Tibial artery (tissue), 4 donors: ENCODE results near the gene NRXN3.

ENCODE experiments used
- DNase-seq, 2 donors: peaks; one replicate each; pipeline ENCODE4 v3.0.0-alpha.2; 2019
- H3K27ac ChIP-seq, 2 donors: fragments of 200-600 bp; sonication (generic) in 1 of 2; 1 replicate in 1 of 2; 2 replicates in 1 of 2; pipeline ENCODE4 v1.5.1; 2018 to 2019; ENCODE audit warnings: mild to moderate bottlenecking in 1 of 2
- H3K27me3 ChIP-seq, 2 donors: fragments of 200-600 bp; sonication (generic) in 1 of 2; one replicate each; pipeline versions ENCODE4 v1.5.1 to v1.6.0; 2016 to 2019
- H3K36me3 ChIP-seq, 3 donors: fragments of 200-600 bp; sonication (generic) in 2 of 3; one replicate each; pipeline ENCODE4 v1.5.1; 2016 to 2019; ENCODE audit warnings: mild to moderate bottlenecking in 2 of 3
- H3K4me1 ChIP-seq, 4 donors: fragments of 200-600 bp; sonication (generic) in 2 of 4; 1 replicate in 3 of 4; 2 replicates in 1 of 4; pipeline ENCODE4 v1.5.1; 2016 to 2019
- H3K4me3 ChIP-seq, 2 donors: fragments of 200-600 bp; sonication (generic) in 1 of 2; 1 replicate in 1 of 2; 2 replicates in 1 of 2; pipeline ENCODE4 v1.5.1; 2018 to 2019; ENCODE audit warnings: mild to moderate bottlenecking in 2 of 2
- H3K9me3 ChIP-seq, 3 donors: fragments of 200-600 bp; sonication (generic) in 1 of 3; one replicate each; pipeline ENCODE4 v1.5.1; 2016 to 2019
- CTCF ChIP-seq, 2 experiments: fragments of 200-600 bp in 1 of 2; fragments of 450-650 bp in 1 of 2; IDR thresholded peaks; one replicate each; pipeline ENCODE4 v1.5.1; 2017 to 2019; ENCODE audit warnings: antibody characterized with exemption in 2 of 2, mild to moderate bottlenecking in 1 of 2, moderate library complexity in 1 of 2
- intact Hi-C: fragments of 100-400 bp; cut with DNase I; formaldehyde crosslinking; loops from one replicate; pipeline ENCODE4 v1.15.0; 2023; ENCODE audit warnings: low total_unique reads

The NRXN3 gene

GRCh38 chr14:78688503-78688902 is 518.3 kb downstream of the NRXN3 start:
- no peak for DNase-seq
- intact Hi-C loops, result no loop called here
- H3K4me3 ChIP-seq, result no peak overlapping the region
- H3K9me3 ChIP-seq, result no peaks in the 10 kb centered on the region
- H3K4me1 ChIP-seq, result no peaks in the 10 kb centered on the region
- H3K36me3 ChIP-seq, result no peaks in the 10 kb centered on the region
- TF ChIP-seq CTCF (IDR thresholded peaks at IDR 0.05), result no peak
- no peak overlapping the region for H3K27ac ChIP-seq
- no peaks in the 10 kb centered on the region for H3K27me3 ChIP-seq

GRCh38 chr14:78690836-78691235 is 520.7 kb downstream of the NRXN3 start:
- no peaks in the 10 kb centered on the region for H3K4me1 ChIP-seq
- no peak overlapping the region for H3K27ac ChIP-seq
- no peaks in the 10 kb centered on the region for H3K36me3 ChIP-seq
- H3K4me3 ChIP-seq, result no peak overlapping the region
- H3K9me3 ChIP-seq, result no peaks in the 10 kb centered on the region
- intact Hi-C loops, result no loop called here
- TF ChIP-seq CTCF (IDR thresholded peaks at IDR 0.05), result no peak
- DNase-seq, result no peak
- H3K27me3 ChIP-seq, result no peaks in the 10 kb centered on the region

- TF ChIP-seq CTCF (IDR thresholded peaks at IDR 0.05), result peak in 1 of 2 experiments; percentile 9
- intact Hi-C loops, result no loop called here
- H3K4me3 ChIP-seq, result no peak overlapping the region
Observed at GRCh38 chr14:78697341-78697740, 527.2 kb downstream of the NRXN3 start.

GRCh38 chr14:78698991-78699390 is 528.8 kb downstream of the NRXN3 start:
- intact Hi-C loops, result no loop called here
- H3K27me3 ChIP-seq, result no peaks in the 10 kb centered on the region
- peaks cover 0 to 7% (median 0%) of the 10 kb centered on the region in 4 donors for H3K4me1 ChIP-seq
- H3K27ac ChIP-seq, result no peak overlapping the region
- no peaks in the 10 kb centered on the region for H3K9me3 ChIP-seq
- no peak for TF ChIP-seq CTCF (IDR thresholded peaks at IDR 0.05)
- no peak overlapping the region for H3K4me3 ChIP-seq
- H3K36me3 ChIP-seq, result no peaks in the 10 kb centered on the region
- DNase-seq, result no peak

More at GRCh38 chr14:78697341-78697740, 527.2 kb downstream of the NRXN3 start:
- Histone ChIP-seq H3K4me1 (peaks cover 0 to 7% (median 0%) of the 10 kb centered on the region in 4 donors), H3K9me3 (no peaks in the 10 kb centered on the region), H3K36me3 (no peaks in the 10 kb centered on the region), H3K27me3 (no peaks in the 10 kb centered on the region), H3K27ac (no peak overlapping the region)
- DNase-seq, result no peak

GRCh38 chr14:78700236-78700635 is 530.1 kb downstream of the NRXN3 start:
- H3K9me3 ChIP-seq, result no peaks in the 10 kb centered on the region
- peaks cover 0 to 7% (median 0%) of the 10 kb centered on the region in 4 donors for H3K4me1 ChIP-seq
- intact Hi-C loops, result no loop called here
- no peak overlapping the region for H3K27ac ChIP-seq
- no peak for TF ChIP-seq CTCF (IDR thresholded peaks at IDR 0.05)
- no peaks in the 10 kb centered on the region for H3K27me3 ChIP-seq
- H3K4me3 ChIP-seq, result no peak overlapping the region
- no peaks in the 10 kb centered on the region for H3K36me3 ChIP-seq
- no peak for DNase-seq

GRCh38 chr14:78701246-78701645 is 531.1 kb downstream of the NRXN3 start:
- Histone ChIP-seq H3K4me3 (no peak overlapping the region), H3K9me3 (no peaks in the 10 kb centered on the region), H3K36me3 (no peaks in the 10 kb centered on the region), H3K27ac (no peak overlapping the region), H3K4me1 (peaks cover 0 to 7% (median 0%) of the 10 kb centered on the region in 4 donors), H3K27me3 (no peaks in the 10 kb centered on the region)
- TF ChIP-seq CTCF (IDR thresholded peaks at IDR 0.05), result no peak
- intact Hi-C loops, result no loop called here
- DNase-seq, result no peak
